WERI-Rb-1 (cell line): ENCODE measurements around the gene MSANTD1.

ENCODE experiments used
- DNase-seq: peaks from one replicate; pipeline ENCODE4 v3.0.0-alpha.2; 2020
- H3K27ac ChIP-seq: fragments of 250-450 bp; sonication (Bioruptor Pico); 2 replicates; pipeline ENCODE4 v1.5.1; 2020; ENCODE audit warnings: mild to moderate bottlenecking, moderate library complexity
- H3K27me3 ChIP-seq: fragments of 250-450 bp; sonication (Bioruptor Pico); 2 replicates; pipeline ENCODE4 v1.5.1; 2021; ENCODE audit warnings: mild to moderate bottlenecking, low read depth, moderate library complexity; ENCODE audit not compliant: insufficient read depth, severe bottlenecking
- H3K36me3 ChIP-seq: fragments of 250-450 bp; sonication (Bioruptor Pico); 2 replicates; pipeline ENCODE4 v1.5.1; 2020; ENCODE audit warnings: mild to moderate bottlenecking, moderate library complexity
- H3K4me3 ChIP-seq: 2 replicates; pipeline ENCODE4 v1.5.1; 2011; ENCODE audit warnings: low read depth, mild to moderate bottlenecking, control low read depth, low read length
- H3K9me3 ChIP-seq: fragments of 250-450 bp; sonication (Bioruptor Pico); 2 replicates; pipeline ENCODE4 v1.5.1; 2021; ENCODE audit warnings: mild to moderate bottlenecking, moderate library complexity; ENCODE audit not compliant: severe bottlenecking
- CTCF ChIP-seq: IDR thresholded peaks from 2 replicates; pipeline ENCODE4 v1.5.1; 2011; ENCODE audit warnings: low read depth, mild to moderate bottlenecking, control low read depth, inconsistent platforms, low read length

The MSANTD1 gene

GRCh38 chr4:3223346-3223745 is 25.6 kb upstream of the MSANTD1 start:
- DNase-seq = no peak
- Histone ChIP-seq H3K36me3 (peaks cover 85% of the 10 kb centered on the region), H3K27me3 (no peaks in the 10 kb centered on the region), H3K27ac (no peak overlapping the region), H3K9me3 (no peaks in the 10 kb centered on the region), H3K4me3 (no peak overlapping the region)
- no peak for TF ChIP-seq CTCF

GRCh38 chr4:3223956-3224748 is 24.8 kb upstream of the MSANTD1 start:
- H3K36me3 ChIP-seq = peaks cover 85% of the 10 kb centered on the region
- no peak for TF ChIP-seq CTCF
- H3K4me3 ChIP-seq = no peak overlapping the region
- DNase-seq = no peak
- no peaks in the 10 kb centered on the region for H3K9me3 ChIP-seq
- no peaks in the 10 kb centered on the region for H3K27me3 ChIP-seq
- H3K27ac ChIP-seq = no peak overlapping the region

- DNase-seq = no peak
- Histone ChIP-seq H3K36me3 (peaks cover 85% of the 10 kb centered on the region), H3K4me3 (no peak overlapping the region), H3K9me3 (no peaks in the 10 kb centered on the region), H3K27ac (no peak overlapping the region), H3K27me3 (no peaks in the 10 kb centered on the region)
- TF ChIP-seq CTCF = no peak
These were observed 23.7 kb upstream of the MSANTD1 start for GRCh38 chr4:3225071-3225850.

GRCh38 chr4:3225936-3226335 is 23.0 kb upstream of the MSANTD1 start:
- H3K27ac ChIP-seq = no peak overlapping the region
- DNase-seq = no peak
- no peak overlapping the region for H3K4me3 ChIP-seq
- H3K9me3 ChIP-seq = no peaks in the 10 kb centered on the region
- no peak for TF ChIP-seq CTCF
- peaks cover 89% of the 10 kb centered on the region for H3K36me3 ChIP-seq
- no peaks in the 10 kb centered on the region for H3K27me3 ChIP-seq

GRCh38 chr4:3226467-3226866 is 22.5 kb upstream of the MSANTD1 start:
- Histone ChIP-seq H3K27me3 (no peaks in the 10 kb centered on the region), H3K4me3 (no peak overlapping the region), H3K27ac (no peak overlapping the region), H3K9me3 (no peaks in the 10 kb centered on the region), H3K36me3 (peaks cover 89% of the 10 kb centered on the region)
- no peak for DNase-seq
- TF ChIP-seq CTCF = no peak
